ENCODE measurements around the gene CDH10. TPM values are rescaled to one million over a fixed set of nuclear protein-coding genes. Genes with fewer than 3 reads are reported as not detected.
A peak's percentile ranks its signal among the peaks of the same experiment; 100 is the strongest.

The CDH10 gene
- total and polyA plus RNA-seq, 2 of the 13 experiments (the other 11 are each of a cell fraction or from before 2014, with no cell fraction given): 0.01 to 0.04 TPM

DNA sequence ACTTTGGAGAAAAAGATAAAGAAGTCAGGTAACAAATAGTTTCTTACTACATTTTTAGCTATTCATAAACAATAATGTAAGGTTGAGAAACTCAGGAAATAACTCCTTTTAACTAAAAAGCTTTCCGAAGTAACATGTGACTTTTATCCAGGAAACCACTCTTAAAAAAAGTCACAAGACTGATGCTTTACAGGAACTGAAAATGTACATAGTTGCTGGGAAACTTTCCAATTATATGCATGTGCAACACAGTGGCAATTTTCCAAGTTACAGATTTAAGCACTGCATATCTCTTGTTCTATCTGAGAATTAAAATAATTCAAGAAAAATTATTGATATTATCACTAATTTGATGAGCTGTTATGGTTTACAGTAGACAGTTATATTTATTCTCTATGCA lies 105.2 kb downstream of the CDH10 start:
- in situ Hi-C loops (cut with HindIII; ENCODE audit: extremely low pct_ligation_motif_present, low pct_unique_long_range_greater_than_20kb): no loop called here
- no peak overlapping the region for H2AFZ ChIP-seq (ENCODE audit: low read length)
- H4K20me1 ChIP-seq (ENCODE audit: insufficient read depth, low read length): no peaks in the 10 kb centered on the region
- no peak for FAIRE-seq
- no peaks in the 10 kb centered on the region for H3K36me3 ChIP-seq (replicated peaks in 1 of 2; ENCODE audit: control insufficient read depth in 1 of 2, insufficient read depth in 2 of 2, low read length in 2 of 2)
- no peak for TF ChIP-seq NR2F1 (CRISPR knock-in tag; IDR thresholded peaks at IDR 0.05)
- CTCF ChIA-PET (ENCODE audit: low intra/inter-chr PET ratio, low total read pairs): no interaction called here
- intact Hi-C loops (cut with micrococcal nuclease; ENCODE audit: unreplicated experiment): no loop called here
- WGBS (ENCODE audit: low lambda C conversion rate): 0% methylated on average over 1 of the region's 1 CpG
- no peaks in the 10 kb centered on the region for H3K9me3 ChIP-seq (ENCODE audit: low read length)
- H3K79me2 ChIP-seq (ENCODE audit: insufficient read depth, low read length): no peaks in the 10 kb centered on the region
- no peak for DNase-seq (ENCODE audit: low spot score)
- ATAC-seq: no peak
- H3K9ac ChIP-seq (ENCODE audit: insufficient read depth, low read depth, low read length): no peak overlapping the region
- H3K4me1 ChIP-seq (ENCODE audit: insufficient read depth, low read length): peaks cover 6% of the 10 kb centered on the region
- H3K4me3 ChIP-seq (replicated peaks in 1 of 3; ENCODE audit: insufficient read depth in 1 of 3, low read depth in 2 of 3, low read length in 3 of 3): no peak overlapping the region
- H3K4me2 ChIP-seq (ENCODE audit: low read depth, low read length): no peak overlapping the region
- BruUV-seq (replicated peaks): no TSS peak
- H3K27ac ChIP-seq (ENCODE audit: extremely low read length, insufficient read depth, low read length): no peak overlapping the region
- POLR2A ChIA-PET: no interaction called here
- H3K27me3 ChIP-seq (ENCODE audit: control insufficient read depth in 1 of 2, insufficient read depth in 2 of 2, low read length in 2 of 2): no peaks in the 10 kb centered on the region

DNA sequence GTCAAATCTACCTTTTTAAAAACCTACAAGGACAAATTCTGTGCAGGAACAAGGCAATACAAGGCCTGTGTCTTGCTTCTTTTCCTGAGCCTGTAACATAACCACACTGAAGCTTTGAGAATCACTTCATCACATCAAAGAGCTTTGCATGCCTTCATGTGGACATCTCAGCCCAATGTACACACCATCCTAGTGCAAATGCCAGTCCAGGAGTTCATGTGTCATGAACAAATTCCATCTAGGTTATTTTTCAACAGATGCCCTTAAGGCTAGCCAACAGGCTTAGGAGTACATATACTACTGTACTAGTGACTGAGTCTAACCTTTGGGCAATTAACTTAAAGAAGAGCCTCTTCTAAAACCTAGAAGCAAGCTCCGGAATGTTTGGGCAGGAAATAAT lies 106.4 kb downstream of the CDH10 start:
- no peak for FAIRE-seq
- Histone ChIP-seq H3K36me3 (replicated peaks in 1 of 2; ENCODE audit: control insufficient read depth in 1 of 2, insufficient read depth in 2 of 2, low read length in 2 of 2) (no peaks in the 10 kb centered on the region), H3K4me2 (ENCODE audit: low read depth, low read length) (no peak overlapping the region), H3K4me3 (replicated peaks in 1 of 3; ENCODE audit: insufficient read depth in 1 of 3, low read depth in 2 of 3, low read length in 3 of 3) (no peak overlapping the region), H2AFZ (ENCODE audit: low read length) (no peak overlapping the region), H3K27me3 (ENCODE audit: control insufficient read depth in 1 of 2, insufficient read depth in 2 of 2, low read length in 2 of 2) (no peaks in the 10 kb centered on the region), H3K9ac (ENCODE audit: insufficient read depth, low read depth, low read length) (no peak overlapping the region), H3K9me3 (ENCODE audit: low read length) (no peaks in the 10 kb centered on the region), H3K79me2 (ENCODE audit: insufficient read depth, low read length) (no peaks in the 10 kb centered on the region), H3K27ac (ENCODE audit: extremely low read length, insufficient read depth, low read length) (no peak overlapping the region), H3K4me1 (ENCODE audit: insufficient read depth, low read length) (peaks cover 6% of the 10 kb centered on the region), H4K20me1 (ENCODE audit: insufficient read depth, low read length) (no peaks in the 10 kb centered on the region)
- POLR2A ChIA-PET: no interaction called here
- CTCF ChIA-PET (ENCODE audit: low intra/inter-chr PET ratio, low total read pairs): no interaction called here
- peak; percentile 69 for ATAC-seq
- in situ Hi-C loops (cut with HindIII; ENCODE audit: extremely low pct_ligation_motif_present, low pct_unique_long_range_greater_than_20kb): no loop called here
- no TSS peak for BruUV-seq (replicated peaks)
- WGBS (ENCODE audit: low lambda C conversion rate): 0% methylated on average over 1 of the region's 1 CpG
- intact Hi-C loops (cut with micrococcal nuclease; ENCODE audit: unreplicated experiment): no loop called here
- peak; percentile 30 for DNase-seq (ENCODE audit: low spot score)
- TF ChIP-seq HNRNPK (IDR thresholded peaks at IDR 0.05; ENCODE audit: low read depth, low read length, poor library complexity, severe bottlenecking) (no peak), FOXP1 (IDR thresholded peaks at IDR 0.05) (no peak), FOXP1 (CRISPR knock-in tag; IDR thresholded peaks at IDR 0.05) (no peak), EZH2 (conservative IDR thresholded peaks at IDR 0.05; ENCODE audit: low read depth, low read length) (no peak), ZNF343 (CRISPR knock-in tag; IDR thresholded peaks at IDR 0.05) (no peak), ZMYM4 (CRISPR knock-in tag; IDR thresholded peaks at IDR 0.05) (no peak), RARA (CRISPR knock-in tag; IDR thresholded peaks at IDR 0.05) (0 out of 2 replicates have a peak, but pooled peaks have one; percentile 13), HNF4A (CRISPR knock-in tag; IDR thresholded peaks at IDR 0.05) (peak; percentile 58; the same call in 1 of the 2 replicates), ZNF510 (CRISPR knock-in tag; IDR thresholded peaks at IDR 0.05; ENCODE audit: low read depth) (no peak), AHDC1 (CRISPR knock-in tag; IDR thresholded peaks at IDR 0.05; ENCODE audit: borderline replicate concordance) (peak; percentile 31; the same call in 1 of the 2 replicates), SSRP1 (CRISPR knock-in tag; IDR thresholded peaks at IDR 0.05) (no peak), TCF7 (IDR thresholded peaks at IDR 0.05; ENCODE audit: low read depth) (peak; percentile 24; the same call in 1 of the 2 replicates), TEF (CRISPR knock-in tag; IDR thresholded peaks at IDR 0.05) (no peak)

All from HepG2 (cell line).